GM18861 (cell line): ENCODE results near the gene ZFR2.
"Not testable (repeated sequence)": the region's sequence is repeated elsewhere in the genome, so short reads cannot be mapped to it uniquely, and the experiment has no call there.

Source experiments
- ATAC-seq: cut with Tn5 transposase; IDR thresholded peaks from one replicate; pipeline ENCODE4 v1.9.1; 2021; ENCODE audit not compliant: unreplicated experiment

Gene ZFR2

GRCh38 chr19:3774621-3775373 lies 94.0 kb downstream of the ZFR2 start:
- ATAC-seq = no peak

GRCh38 chr19:3773814-3774515 lies 94.9 kb downstream of the ZFR2 start:
- ATAC-seq = no peak

GRCh38 chr19:3771906-3772455 lies 96.9 kb downstream of the ZFR2 start, which contains the start of gene RAX2:
Gene RAX2 (minus strand): TSS chr19:3772228. CDS start chr19:3771742, 486 bp downstream.
- ATAC-seq = no peak

- ATAC-seq = no peak
These were observed 97.6 kb downstream of the ZFR2 start for GRCh38 chr19:3771000-3771905.

- no peak for ATAC-seq
These were observed 98.5 kb downstream of the ZFR2 start for GRCh38 chr19:3770136-3770999.

GRCh38 chr19:3769494-3769893 lies 99.3 kb downstream of the ZFR2 start:
- no peak for ATAC-seq

- no peak for ATAC-seq
These were observed 100.1 kb downstream of the ZFR2 start for GRCh38 chr19:3768748-3769099.

GRCh38 chr19:3768015-3768747 lies 100.7 kb downstream of the ZFR2 start:
- ATAC-seq = no peak

- ATAC-seq = no peak
These were observed 101.8 kb downstream of the ZFR2 start for GRCh38 chr19:3767050-3767449.

- ATAC-seq = no peak
These were observed 102.3 kb downstream of the ZFR2 start for GRCh38 chr19:3766520-3766919.

GRCh38 chr19:3765757-3766156 lies 103.1 kb downstream of the ZFR2 start:
- ATAC-seq = not testable (repeated sequence)

- ATAC-seq = no peak
These were observed 103.7 kb downstream of the ZFR2 start for GRCh38 chr19:3765121-3765520.

- peak; percentile 64 for ATAC-seq
These were observed 106.1 kb downstream of the ZFR2 start, which contains the start of gene MRPL54 for GRCh38 chr19:3762501-3763459. Gene MRPL54 (plus strand): TSS chr19:3762682. CDS start chr19:3762701, 19 bp downstream.

- peak; percentile 3 for ATAC-seq
These were observed 106.7 kb downstream of the ZFR2 start for GRCh38 chr19:3762130-3762473.

- ATAC-seq = peak; percentile 44
These were observed 107.3 kb downstream of the ZFR2 start, which contains the start of gene APBA3 for GRCh38 chr19:3761382-3762129. Gene APBA3 (minus strand): TSS chr19:3761692. CDS start chr19:3760264, 1,428 bp downstream.

GRCh38 chr19:3760871-3761361 lies 107.9 kb downstream of the ZFR2 start:
- ATAC-seq = no peak
